ENCODE results near the gene CKM. TPM values are rescaled to one million over a fixed set of nuclear protein-coding genes. Genes with fewer than 3 reads are reported as not detected.

Gene CKM
- total RNA-seq, 1 donor = not detected

GRCh38 chr19:45306518-45307027 is 16.1 kb downstream of the CKM start:
- DNase-seq (ENCODE audit: low read depth) = no peak
- H3K4me3 ChIP-seq (ENCODE audit: low read depth, low read length) = no peak overlapping the region
- TF ChIP-seq CTCF (IDR thresholded peaks at IDR 0.05; ENCODE audit: insufficient read depth, low read length) = no peak

GRCh38 chr19:45306040-45306439 is 16.6 kb downstream of the CKM start:
- DNase-seq (ENCODE audit: low read depth) = peak; percentile 38
- no peak for TF ChIP-seq CTCF (IDR thresholded peaks at IDR 0.05; ENCODE audit: insufficient read depth, low read length)
- no peak overlapping the region for H3K4me3 ChIP-seq (ENCODE audit: low read depth, low read length)

GRCh38 chr19:45305421-45305820 is 17.3 kb downstream of the CKM start:
- DNase-seq (ENCODE audit: low read depth) = peak; percentile 47
- no peak overlapping the region for H3K4me3 ChIP-seq (ENCODE audit: low read depth, low read length)
- no peak for TF ChIP-seq CTCF (IDR thresholded peaks at IDR 0.05; ENCODE audit: insufficient read depth, low read length)

DNA sequence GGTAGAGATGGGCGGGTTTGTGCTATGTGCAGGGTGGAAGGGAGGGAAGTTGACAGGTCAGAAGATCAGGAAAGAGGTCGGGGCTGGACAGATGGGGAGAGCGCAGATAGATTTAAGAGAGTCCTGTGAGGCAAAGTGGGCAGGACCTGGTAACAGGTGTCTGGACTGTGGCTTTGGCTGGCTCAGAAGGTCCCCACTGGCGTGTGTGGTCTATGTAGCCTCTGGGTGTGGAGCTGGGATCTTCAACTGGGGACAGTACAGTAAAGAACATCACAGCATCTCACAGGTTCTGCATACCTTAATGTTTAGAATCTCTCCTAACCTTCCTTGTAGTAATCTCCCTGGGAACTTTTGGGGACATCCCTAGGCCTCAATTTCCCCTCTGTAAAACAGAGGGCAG is 17.7 kb downstream of the CKM start:
- H3K4me3 ChIP-seq (ENCODE audit: low read depth, low read length) = no peak overlapping the region
- no peak for DNase-seq (ENCODE audit: low read depth)
- TF ChIP-seq CTCF (IDR thresholded peaks at IDR 0.05; ENCODE audit: insufficient read depth, low read length) = no peak

DNA sequence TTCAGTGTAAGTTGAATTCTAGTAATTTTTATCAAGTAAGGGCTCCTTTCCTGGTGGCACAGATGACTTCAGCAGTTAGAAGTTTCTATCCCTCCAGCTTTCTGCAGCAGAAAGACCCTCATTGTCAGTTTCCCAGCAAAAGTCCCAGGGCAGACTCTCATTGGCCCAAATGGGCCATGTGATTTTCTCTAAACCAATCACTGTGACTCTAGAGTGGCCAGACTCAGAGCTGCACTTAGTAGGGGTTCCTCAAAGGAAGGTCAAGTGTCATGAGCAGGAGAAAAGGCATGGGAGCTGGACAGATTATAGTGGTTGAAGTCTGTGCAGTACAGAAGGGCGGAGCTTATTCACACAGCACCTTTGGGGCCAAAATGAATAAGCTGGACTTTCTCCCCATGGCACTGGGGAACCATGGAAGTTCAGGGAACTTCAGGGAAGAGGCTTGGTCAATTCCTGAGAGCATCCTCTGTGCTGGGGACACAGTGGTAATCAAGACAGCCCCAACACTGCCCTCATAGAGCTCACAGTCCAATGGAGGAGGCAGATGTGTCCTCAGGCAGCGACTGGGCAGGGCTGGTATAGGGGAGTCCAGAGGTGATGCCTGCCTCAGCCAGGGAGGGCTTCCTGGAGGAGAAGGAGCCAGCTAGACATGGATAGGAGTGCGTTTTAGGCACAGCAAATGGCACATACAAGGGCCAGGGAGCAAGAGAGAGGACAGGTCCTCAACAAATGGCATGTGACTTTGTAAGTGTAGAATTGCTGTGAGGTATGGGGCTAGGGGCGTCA is 18.3 kb downstream of the CKM start:
- no peak for DNase-seq (ENCODE audit: low read depth)
- TF ChIP-seq CTCF (IDR thresholded peaks at IDR 0.05; ENCODE audit: insufficient read depth, low read length) = no peak
- H3K4me3 ChIP-seq (ENCODE audit: low read depth, low read length) = no peak overlapping the region

GRCh38 chr19:45303269-45304060 is 19.2 kb downstream of the CKM start:
- H3K4me3 ChIP-seq (ENCODE audit: low read depth, low read length) = no peak overlapping the region
- no peak for DNase-seq (ENCODE audit: low read depth)
- no peak for TF ChIP-seq CTCF (IDR thresholded peaks at IDR 0.05; ENCODE audit: insufficient read depth, low read length)

Measured in fibroblast of the aortic adventitia (primary cell).